ENCODE measurements around the gene RAD9A.
A peak's percentile ranks its signal among the peaks of the same experiment; 100 is the strongest.

The RAD9A gene

DNA sequence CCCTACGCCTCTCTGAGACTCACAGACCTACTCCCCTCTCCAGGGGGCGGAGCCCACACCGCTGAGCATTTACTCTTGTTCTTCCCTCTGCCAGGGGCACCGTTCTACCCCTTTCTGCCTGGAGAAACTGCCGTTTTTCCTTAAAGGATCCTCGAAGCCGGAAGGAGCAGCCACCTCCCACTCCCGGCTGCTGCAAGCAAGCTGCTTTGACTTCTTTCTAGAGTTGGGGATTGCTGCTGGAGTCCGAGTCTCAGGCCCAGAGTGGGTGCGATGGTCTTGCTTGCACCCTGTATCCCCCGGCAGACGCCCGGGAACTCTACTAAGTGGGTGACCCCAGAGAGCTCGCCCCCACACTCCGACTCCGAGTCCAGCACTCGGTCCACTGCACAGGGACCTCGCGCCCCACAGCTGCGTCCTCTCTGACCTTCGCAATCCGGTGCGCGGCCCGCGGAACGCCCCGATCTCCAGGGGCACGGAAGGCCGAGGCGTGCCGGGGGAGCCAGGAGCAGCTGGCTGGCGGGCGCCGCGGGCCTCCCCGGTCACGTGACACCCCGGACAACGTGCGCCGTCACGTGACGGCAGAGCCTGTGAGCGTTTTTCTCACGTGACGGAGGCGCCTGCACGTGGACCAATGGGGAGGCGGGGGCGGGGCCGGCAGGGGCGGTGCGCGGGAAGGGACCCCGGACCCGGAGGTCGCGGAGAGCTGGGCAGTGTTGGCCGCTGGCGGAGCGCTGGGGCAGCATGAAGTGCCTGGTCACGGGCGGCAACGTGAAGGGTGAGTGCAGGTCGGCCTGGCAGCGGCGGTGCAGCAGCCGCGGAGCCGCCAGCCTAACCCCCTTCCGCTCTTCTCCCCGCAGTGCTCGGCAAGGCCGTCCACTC is at the start of gene RAD9A:
TSS of gene RAD9A (plus strand) at position 683 of the 879 bp plus-strand sequence. CDS start at position 742, 59 bp downstream.
- peak; percentile 84 for DNase-seq

DNA sequence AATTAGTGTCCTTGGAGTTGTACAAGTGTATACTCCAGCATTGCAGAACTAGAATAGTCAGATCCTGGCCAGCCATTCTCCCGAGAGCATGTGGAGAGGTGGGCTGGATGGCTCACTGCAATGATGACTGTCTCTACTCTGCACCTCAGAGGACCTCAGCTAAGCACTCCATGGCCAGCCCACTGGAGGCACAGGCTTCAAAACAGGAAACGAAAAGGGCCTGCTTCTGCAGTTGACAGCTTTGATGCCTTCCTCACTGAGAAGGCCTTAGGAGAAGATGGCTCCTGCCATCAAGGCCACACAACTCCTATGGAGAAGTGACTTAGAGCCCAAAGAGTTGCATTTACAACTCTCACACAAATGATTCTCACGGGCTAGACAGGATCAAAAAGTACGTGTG is 47.5 kb upstream of the RAD9A start:
- DNase-seq: no peak

DNA sequence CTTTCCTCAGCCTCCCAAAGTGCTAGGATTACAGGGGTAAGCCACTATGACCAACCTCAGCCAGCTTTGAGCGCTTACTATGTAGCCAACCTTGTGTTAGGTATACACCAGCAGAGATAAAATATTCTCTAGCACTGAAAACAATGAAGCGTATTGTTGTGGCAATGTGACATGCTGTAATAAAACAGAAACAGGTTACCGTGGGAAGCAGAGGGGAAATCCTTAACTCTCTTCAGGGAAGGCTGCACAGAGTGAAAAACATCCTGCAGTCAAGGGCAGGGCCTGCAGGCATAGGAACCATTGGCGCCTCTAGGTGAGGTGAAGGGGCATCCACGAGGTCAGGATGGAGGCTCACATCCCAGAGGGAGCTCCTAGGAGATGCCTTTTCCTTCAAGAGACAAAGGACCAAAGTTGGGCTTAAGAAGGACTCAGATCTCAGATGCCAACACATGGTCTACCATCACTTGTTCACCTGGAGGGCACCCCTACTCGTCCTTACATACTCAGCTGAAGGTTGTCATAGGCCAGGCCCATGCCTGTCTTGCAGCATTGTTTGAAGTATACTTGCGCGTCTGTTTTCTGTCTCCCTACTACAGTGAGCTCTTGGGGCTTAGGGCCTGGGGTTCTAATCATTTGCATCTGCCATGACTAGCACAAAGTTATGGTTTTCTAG is 46.4 kb upstream of the RAD9A start:
- DNase-seq: no peak

DNA sequence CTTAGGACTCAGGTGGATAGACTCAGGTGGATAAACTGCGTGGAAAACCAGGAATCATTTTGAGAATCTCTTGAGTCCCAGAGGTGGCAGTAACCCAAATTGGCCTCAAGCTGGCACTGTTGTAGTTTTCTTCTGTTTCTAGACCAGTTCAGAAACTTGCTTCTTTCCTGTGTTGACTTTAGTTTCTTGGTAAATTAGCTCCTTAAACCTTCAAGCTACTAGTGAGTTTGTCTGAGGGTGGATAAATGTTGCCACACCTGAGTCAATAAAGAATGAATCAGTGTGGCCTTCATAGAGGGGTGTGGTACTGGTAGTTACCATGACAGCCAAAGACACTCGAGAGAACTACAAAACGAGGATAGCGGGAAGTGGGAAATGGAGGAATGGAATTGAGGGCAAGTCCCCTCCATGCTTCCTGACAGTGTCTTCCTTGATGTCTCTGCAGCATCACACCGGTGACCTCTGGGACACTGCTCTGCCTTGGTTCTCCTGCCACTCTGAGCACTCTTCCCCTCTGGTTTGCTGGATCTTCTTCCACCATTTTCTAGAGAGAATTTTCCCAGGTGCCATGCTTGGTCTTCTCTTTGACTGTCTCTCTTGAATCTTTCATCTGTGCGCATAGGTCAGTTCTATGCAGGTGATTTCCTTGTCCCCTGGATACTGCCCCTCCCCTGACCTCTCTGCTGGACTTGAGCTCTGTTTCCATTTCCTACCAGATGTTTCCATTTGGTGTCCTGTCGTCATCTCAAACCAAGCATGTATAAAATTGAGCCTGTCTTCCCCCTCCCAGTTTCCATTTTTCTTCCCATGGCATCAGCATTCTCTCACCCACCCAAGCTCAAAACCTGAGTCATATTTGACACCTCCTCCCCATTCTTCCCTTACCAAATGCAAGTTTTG is 45.6 kb upstream of the RAD9A start:
- no peak for DNase-seq

- no peak for DNase-seq
These were observed 43.6 kb upstream of the RAD9A start for GRCh38 chr11:67347964-67348749.

GRCh38 chr11:67349036-67349435 is 42.8 kb upstream of the RAD9A start:
- DNase-seq: no peak

DNA sequence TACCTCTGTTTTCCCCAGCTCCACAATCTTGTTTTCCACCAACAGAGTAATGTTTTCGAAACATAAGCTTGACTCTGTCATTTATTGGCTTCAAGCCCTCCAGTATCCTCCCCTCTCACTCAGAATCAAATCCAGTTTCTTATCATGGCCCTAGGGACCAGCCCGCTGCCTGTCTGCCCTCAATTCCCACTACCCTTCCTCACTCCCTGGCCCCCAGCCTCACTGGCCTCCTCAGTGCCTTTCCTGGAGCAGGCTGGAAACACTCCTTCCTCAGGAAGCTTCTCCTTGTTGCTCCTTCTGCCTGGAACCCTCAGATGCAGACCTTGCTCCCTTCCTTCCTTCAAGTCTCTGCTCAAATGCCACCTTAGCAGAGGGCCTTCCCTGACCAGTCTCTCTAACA is 42.3 kb upstream of the RAD9A start:
- DNase-seq: no peak

- no peak for DNase-seq
These were observed 41.8 kb upstream of the RAD9A start for GRCh38 chr11:67349928-67350465.

GRCh38 chr11:67351275-67352005 is 40.3 kb upstream of the RAD9A start:
- no peak for DNase-seq

- no peak for DNase-seq
These were observed 39.1 kb upstream of the RAD9A start for GRCh38 chr11:67352546-67353316.

DNA sequence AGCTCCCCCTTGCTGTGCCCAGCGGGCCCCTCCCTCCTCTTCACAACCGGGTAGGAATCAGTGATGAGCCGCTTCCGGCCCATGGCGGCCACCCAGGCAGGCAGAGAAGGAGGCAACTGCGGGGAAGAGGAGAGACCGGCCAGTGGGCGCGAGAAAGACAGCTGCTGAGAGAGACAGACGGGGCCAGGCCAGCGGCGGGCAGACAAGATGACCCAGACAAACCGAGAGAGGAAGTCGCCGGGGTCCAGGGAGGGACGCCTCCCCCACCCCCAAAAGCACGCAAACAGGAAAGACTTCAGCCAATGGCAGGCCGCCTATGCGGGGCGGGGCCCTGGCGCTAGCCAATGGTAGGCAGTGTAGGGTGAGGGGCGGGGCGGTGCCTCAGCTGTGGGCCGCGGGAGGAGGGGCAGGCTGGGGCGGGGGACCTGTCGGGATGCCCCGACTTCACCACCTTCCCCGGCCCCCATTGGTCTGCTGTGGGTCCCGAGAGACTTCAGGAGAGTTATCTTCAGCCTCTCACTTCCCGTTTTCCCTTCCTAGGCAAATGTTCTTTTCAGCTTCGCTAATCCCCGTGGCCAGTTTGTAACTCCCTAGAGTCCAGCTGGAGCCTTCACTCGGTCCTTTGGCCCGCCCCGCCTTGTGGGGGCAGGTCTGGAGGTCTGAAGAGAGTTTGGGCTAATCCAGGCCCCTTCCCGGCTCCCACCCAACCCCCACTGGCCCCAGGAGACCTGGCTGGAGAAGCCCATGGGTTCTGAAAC is 38.3 kb upstream of the RAD9A start, which contains the start of gene POLD4:
TSS of gene POLD4 (minus strand) at position 230 of the 758 bp plus-strand sequence. CDS start at position 83, 147 bp downstream.
- peak; percentile 83 for DNase-seq

- DNase-seq: no peak
These were observed 37.4 kb upstream of the RAD9A start for GRCh38 chr11:67354075-67355022.

DNA sequence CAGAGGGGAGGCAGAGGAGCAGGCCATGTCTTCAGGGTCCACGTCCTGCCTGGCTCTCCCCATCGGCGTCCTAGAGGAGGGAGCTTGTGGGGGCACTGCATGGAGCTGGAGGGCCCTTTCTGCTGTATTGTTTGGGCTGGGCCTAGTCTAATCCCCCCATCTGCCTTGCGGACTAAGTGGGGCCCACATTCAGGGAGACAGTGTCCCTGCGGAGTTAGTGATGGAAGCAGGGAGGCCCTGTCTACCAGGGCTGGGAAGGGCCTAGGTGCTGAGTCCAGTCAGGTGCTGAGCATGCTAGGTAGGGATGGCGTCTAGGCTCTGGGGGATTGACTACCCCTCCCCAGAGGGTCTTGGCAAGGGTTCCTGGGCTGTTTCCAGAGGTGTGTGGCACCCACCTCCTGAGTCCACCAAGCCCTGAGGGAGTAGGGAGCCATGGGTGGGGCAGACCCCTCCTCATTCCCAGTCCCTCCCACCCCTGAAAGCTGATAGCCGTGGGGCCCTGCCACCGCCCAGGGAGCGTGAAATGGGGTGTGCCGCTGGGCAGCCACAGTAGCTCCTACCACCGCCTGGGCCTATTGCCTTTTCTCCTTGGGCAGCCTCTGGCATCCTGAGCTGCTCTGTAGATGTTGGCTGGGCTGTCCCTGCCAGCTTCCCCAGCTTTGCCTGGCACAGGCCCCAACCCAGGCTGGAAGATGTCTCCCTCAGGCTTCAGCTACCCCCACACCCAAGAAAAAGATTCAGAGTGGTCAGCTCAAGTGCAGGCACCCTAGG is 36.6 kb upstream of the RAD9A start:
- no peak for DNase-seq

DNA sequence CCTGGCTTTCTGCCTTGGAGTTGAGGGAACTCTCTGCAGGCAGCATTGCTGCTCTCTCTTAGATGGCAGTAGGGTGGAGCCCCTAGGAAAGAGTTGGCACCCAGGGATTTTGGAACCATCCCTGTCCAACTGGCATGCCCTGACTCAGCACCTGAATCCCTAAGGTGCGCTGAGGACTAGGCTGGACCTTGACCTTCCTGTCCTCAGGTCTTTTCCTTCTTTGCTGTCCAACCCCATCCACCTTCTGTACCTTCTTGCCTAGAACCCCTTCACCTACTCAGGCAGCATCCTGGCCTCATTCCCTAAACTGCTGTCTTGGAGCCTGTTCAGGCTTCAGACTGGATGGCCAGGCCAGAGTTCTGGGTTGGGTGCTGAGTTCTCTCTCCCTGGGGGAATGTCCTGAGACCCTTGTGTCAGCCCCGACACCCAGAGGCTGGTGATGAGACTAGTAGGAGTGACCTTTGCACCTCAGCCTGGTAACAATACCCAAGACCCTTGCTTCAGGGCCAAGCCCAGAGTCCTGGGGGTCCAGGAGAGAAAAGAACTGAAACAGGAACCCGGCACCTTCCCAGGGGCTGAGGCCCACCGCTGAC is 35.9 kb upstream of the RAD9A start:
- no peak for DNase-seq

GRCh38 chr11:67356387-67356863 is 35.4 kb upstream of the RAD9A start:
- DNase-seq: no peak

DNA sequence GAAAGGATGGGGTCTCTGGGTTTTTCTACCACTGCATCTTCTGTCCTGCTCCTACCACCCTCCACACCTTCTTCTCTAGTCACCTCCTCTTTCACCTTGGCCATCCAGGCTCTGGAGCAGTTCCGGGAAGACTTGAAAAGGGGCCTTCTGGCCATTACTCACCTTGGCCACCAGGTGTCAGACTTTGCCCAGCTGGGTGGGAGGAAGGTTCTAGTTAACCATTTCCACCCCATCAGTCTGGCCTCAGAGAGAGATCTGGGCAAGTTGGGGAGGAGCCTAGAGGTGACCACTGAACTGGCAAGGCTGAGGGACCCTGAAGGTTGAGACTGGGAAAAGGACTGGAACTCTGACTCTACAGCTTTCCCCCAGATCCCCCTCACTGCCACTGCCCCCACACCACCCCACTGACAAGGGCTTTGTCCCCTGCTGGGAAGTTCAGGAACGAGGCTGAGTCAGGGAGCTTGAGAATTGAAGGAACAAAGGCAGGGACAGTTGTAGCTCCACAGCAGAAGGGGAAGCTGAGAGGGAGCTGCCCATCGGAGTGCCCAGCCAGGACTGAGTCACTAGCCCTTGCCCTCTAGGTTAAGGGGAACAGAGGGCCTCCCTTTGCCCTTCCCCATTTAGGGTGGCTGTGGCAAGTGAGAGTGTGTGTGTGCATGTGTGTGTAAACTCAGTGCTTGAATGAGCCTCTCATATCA is 34.8 kb upstream of the RAD9A start:
- no peak for DNase-seq
